Fibroblast of skin of left biceps (primary cell): ENCODE measurements around the gene LMF1.

Experiments used
- DNase-seq, 2 experiments: peaks; one replicate each; pipeline ENCODE4 v3.0.0-alpha.2; 2013; ENCODE audit warnings: low read depth in 2 of 2

Gene LMF1

DNA sequence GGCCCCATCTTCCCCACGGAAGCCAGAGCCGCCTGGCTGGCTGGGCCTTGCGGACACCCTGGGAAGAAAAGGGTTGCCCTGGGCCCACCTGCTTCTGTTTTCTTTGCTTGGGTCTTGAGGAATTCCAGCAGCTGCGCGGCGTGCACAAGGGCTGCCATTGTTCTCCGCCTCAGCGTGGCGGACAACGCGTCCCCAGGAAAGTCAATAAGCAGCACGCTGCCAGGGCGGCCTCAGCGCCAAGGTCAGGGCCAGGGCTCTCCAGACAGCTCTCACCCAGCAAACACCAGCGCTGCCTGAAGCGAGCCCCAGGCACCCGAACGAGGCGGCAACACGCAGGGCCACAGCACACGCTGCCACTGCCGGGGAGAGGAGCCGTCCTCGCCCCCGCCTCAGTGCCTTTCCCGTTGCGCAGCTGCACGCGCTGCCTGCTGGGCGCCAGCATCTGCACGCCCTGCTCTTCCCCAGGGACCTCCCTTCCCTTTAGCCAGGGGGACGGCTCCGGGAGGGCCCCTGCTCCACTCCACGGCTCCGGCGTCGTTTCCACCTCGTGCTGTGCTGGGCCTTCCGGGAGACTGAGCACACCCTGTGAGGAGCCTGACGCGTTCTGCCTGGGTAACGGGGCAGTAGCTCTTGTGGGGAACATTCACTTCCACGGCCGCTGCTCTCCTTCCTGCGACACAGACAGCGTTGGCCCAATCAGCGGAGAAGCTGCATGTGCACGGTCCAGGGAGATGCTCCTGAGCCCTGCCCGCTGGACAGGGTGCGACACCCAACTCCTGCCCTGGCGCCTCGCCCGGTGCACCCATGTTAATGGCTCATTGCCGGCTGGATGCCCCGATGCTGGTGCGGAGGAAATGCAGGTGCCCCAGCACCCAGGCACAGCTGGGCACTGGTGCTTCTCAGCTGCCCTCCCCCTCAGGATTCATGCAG is 57.8 kb downstream of the LMF1 start:
- no peak for DNase-seq

DNA sequence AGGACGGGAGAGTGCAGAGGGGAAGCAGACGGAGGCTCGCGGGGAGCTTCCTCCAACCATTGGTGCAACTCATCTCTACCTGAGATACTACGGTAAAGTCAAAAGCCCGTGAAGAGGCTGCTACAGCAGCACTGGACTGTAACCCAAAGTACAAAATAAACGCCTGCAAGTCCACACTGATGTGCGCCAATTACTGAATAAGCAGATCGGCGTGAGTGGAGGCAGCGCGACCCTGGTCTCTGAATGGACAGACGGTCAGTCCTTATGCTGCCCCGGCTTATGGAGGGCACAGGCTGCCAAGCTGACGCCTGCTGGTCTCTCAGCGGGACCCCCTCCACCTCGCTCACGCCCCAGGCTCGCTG is 58.5 kb downstream of the LMF1 start:
- no peak for DNase-seq

DNA sequence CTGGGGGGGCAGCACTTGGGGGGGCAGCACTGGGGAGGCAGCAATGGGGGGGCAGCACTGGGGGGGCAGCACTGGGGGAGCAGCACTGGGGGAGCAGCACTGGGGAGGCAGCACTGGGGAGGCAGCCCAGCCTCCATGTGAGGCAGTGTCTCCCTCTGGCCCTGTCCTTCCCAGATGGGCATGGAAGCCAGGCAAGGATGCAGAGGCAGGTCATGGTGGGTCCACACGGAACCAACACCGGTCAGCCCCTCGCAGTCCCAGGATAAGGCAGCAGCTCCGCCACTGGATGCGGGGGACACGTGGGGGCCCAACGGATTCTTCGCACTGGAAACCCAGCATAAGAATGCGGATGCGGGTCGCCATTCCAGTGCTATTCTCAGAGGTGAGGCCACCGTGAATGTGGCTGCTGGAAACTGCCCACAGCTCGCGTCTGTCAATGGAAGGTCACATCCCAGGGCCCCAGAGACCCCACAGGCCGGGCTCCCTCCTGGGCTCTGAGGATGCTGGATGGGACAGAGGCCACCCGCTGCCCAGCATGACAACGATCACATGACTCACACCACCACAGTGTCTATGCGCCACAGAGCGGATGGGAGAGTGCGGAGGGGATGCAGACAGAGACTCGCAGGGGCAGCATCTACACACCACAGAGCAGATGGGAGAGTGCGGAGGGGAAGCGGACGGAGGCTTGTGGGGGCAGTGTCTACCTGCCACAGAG is 59.0 kb downstream of the LMF1 start:
- no peak for DNase-seq

DNA sequence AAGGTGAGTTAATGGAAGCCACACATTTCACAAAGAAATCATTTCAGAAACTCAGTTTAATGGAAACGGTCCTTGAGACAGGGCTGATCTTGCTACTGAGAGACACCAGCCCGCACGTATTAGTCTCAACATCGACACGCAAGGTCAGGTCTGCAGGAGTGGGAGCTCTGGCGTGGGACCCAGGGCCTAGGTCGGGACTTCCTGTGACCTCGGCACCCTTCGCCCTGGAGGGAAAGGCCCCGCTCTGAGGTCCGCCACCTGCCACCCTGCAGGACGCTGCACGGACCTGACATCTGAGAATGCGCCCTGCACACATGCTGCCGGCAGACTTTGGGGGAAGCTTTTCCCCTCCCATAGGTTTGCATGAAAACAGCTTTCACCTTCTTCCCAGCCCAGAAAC is 59.7 kb downstream of the LMF1 start:
- DNase-seq, result no peak

DNA sequence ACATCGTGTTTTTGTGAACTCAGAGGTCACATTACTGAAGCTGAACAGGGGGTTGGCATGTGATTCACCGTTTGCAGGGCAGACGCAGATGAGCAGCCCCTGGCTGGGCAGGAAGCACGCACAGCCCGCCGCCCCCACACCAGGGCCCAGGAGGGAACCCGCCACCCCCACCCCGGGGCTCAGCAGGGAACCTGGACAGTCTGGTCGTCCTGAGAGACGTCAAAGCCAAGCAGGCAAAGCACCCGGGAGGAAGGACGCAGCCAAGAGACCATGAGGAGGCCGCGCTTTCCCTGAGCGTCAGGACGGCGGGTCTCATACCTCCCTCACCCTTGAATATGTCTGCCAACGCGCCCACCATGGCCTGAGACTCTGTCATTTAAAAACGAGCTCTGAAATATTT is 60.6 kb downstream of the LMF1 start:
- DNase-seq, result no peak

DNA sequence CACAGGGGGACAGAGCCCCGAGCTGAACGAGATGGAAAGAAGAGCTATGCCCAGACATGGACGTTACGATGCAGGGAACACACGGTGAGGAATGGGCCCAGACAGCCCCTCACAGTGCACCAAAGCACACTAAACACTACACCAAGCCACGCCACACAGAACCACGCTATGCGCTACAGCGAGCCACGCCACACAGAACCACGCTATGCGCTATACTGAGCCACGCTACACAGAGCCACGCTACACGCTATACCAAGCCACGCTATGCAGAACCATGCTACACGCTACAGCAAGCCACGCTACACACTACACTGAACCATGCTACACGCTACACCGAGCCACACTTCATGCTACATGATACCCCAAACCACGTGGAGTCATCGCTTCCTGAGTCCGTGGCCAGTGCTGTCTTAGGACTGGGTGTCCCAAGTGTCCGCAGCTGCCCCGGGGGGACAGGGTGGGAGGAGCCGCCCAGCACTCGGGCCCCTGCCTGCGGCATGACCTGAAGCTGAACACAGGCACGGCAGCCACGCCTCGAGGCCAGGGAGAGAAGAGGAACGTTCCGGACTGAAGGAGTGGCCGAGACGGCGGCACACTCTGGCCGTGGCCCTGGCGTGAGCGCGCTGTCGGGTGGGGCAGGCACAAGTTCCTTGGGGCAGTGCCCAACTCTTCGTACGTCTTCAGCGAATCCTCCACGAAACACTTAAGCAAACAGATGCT is 61.3 kb downstream of the LMF1 start:
- no peak for DNase-seq

DNA sequence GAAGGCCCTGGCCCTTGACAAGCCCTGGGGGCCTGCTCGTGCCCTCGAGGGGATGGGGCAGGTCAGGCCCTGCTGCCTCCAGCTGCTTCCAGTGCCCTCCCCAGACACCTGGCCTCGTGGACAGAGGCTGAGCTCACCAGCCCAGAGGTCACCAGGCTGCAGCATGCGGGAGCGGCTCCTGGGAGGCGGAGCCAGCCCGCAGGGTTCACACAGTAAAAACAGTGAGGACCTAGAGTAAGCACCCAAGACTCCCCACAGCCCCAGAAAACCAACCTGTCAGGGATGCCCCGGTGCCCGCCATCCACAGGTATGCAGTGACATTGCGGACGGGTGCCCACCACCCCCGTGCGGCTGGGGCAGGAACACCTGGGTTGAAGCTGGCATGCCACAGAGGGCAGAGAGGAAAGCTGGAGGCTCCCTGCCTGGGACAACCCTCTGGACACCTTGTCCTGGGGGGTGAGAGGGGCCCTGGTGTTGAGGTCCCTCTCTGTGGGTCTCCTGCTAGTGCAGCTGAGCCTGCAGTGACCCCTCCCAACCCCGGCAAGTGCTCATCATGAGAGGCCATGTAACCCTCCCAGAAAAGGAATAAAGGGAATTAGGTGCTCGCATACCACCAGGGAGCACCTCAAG is 62.1 kb downstream of the LMF1 start:
- DNase-seq, result no peak

DNA sequence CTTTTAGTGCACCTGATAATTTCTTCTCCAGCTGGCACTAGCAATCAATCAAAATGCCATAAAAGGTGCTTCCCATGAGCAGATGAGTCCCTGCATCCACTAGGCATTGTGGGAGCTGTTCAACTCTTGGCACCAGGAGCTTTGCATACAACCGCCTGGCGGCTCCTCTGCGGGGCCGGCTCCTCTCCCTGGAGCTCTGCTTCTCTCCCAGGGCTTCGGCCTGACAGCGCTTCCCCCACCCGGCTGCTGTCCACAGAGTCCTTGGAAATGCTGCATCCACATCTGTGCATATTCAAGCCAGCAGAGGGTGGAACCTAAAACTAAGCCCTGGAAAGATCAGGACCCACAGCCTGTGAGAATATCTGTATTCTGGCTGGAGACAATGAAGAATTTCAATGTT is 62.9 kb downstream of the LMF1 start:
- no peak for DNase-seq

DNA sequence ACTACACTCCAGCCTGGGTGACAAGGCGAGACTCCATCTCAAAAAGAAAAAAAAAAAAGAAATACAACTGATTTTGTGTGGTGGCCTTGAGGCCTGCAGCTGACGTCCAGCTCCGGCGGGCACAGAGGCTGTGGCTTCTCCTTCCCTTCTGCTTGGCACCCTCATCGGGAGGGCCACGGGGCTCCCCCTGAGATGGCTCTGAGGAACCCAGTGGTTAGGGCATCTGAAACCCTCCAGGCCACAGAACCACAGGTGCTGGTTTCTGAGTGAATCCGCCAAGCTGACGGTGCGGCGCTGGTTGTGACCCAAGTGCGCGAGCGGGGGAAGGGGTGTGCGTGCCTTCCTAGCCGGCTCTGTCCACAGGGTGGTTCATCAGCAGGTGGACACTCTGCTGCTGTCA is 63.4 kb downstream of the LMF1 start:
- no peak for DNase-seq

DNA sequence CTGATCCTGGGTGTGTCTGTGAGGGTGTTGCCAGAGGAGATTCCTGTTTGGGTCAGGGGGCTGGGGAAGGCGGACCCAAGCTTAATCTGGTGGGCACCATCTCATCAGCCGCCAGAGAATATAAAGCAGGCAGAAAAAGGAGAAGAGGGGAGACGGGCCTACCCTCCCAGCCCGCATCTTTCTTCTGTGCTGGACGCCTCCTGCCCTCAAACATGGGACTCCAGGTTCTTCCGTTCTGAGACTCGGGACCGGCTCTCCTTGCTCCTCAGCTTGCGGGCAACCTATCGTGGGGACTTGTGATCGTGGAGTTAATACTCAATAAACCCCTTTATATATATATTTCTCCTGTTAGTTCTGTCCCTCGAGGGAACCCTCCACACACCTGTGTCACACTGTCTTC is 64.5 kb downstream of the LMF1 start:
- no peak for DNase-seq

DNA sequence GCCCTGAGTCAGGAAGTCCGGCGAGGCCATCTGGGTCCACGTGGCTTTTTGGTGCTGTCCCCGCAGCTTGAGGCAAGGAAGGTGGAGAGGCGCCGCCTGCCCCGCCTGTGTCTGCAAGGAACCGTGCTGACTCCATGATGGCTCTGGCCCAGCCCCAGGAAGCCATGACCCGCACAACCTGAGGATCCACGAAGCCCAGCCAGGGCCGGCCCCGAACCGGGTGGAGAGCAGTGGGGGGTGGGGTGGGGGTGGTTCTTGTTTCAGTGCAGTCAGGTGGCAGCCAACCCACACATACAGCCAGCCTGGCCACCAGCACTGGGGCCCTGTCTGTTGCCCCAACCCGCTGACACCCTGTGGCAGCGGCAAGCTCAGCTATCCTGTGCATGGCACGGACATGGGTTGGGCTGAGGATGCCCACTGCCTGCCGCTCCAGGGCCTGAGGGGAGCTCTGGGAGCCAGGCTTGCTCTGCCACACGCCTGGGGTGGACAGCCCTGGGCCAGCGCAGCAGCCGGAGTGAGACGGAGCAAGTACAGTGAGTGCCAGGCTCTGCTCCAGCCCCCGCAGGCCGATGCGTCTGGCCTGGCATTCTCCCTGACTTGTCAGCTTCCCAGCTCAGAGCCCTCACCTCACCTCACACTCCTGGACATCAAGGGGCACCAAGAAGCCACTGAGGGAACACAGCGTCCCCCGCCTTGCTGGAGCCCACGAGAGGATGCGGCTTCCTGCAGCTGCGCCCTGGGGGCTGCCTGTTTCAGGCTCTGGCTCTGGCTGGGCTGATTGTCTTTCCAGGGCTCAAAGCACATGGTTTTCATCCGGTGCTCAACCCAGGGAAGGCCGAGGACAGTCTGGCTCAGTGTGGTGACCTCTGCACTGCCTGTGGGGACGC is 68.8 kb downstream of the LMF1 start:
- DNase-seq, result no peak

DNA sequence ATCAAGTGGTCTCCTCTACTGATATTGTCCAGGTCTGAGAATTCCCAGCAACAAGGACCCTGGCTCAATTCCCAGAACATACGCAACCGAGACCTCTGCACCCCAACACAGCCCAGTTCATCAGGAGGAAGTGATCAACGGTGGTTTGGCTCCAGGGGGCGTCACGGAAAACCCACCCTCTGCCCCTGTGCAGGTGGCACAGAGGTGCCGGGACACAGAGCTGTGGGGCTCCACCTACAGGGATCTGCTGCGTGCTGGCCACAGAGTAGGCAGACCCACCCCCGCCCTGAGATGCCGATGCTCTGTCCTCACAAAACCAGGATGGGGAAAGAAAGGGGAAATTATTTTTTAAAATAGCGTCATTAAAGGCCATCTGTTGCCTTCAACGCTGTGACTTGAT is 69.6 kb downstream of the LMF1 start:
- DNase-seq, result no peak

DNA sequence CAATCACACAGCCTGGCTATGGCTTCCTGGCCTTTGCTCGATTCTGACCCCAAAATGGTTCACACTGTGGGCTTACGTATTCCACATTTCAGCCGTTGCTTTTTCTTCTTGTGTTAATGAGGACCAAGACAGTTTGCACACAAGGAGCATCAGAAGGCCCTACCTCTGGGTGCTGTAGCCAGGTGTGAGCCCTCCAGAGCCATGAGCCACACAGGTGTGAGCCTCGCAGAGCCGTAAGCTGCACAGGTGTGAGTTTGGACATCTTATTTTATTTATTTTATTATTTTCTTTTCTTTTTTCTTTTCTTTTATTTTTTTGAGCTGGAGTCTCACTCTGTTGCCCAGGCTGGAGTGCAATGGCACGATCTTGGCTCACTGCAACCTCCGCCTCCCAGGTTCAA is 70.6 kb downstream of the LMF1 start:
- DNase-seq, result no peak

DNA sequence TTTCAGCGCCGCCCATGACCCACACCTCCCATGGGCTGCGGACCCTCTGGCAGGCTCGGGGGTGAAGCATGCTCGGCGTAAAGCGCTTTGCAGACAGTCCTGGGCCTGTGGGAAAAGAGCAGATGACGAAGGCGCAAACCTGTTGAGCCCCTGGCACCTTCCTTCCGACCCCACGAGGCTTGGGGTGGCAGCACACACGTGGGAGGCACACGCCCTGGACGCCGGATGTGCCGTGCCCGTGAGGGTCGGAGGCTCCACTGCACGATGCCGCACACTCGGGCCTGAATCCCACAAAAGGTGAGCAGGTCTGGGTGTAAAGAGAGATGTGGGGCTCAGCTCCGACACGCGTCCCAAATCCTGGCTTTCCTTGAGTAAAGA is 71.1 kb downstream of the LMF1 start:
- DNase-seq, result no peak

DNA sequence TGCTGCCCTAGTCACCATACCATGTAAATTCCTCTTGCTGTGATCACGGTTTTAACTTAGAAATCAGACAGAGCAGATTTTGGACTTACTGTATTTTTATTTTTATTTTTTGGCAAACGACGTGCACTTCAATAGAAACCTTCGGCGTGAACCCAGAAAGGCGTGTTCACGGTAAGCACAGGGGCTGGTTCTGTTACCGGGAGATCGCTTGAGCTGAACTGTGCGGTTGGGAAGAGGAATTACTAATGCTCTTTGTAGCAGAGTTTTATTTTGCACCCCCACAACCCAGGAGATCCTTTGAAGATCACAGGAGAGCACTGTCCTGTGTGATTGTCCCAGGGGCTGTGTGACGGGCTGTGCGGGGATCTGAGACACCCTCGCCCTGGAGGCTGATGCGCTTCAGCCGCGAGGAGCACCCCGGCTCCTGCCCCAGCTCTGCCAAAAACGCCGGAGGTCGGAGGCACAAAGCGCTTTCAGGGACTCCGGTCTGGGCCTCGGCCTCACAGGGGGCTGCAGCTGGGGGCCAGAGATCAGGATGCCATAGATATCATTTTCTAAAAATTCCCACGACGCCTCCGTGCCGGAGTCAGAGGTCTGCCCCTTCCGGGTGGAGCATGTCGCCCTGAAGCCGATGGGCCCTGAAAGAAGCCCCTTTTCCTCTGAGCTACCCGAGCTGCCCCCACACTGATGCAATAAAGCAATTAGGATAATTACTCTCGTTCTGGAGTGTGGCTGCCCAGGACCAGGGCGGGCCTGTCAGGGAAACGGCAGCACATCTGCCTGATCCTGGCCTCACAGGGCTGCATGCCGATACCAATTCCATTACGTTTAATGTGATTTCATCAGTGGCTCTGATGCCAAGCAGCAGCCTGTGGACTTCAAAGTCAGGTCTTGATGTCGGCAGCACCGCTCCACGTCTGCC is 71.8 kb downstream of the LMF1 start:
- no peak for DNase-seq

DNA sequence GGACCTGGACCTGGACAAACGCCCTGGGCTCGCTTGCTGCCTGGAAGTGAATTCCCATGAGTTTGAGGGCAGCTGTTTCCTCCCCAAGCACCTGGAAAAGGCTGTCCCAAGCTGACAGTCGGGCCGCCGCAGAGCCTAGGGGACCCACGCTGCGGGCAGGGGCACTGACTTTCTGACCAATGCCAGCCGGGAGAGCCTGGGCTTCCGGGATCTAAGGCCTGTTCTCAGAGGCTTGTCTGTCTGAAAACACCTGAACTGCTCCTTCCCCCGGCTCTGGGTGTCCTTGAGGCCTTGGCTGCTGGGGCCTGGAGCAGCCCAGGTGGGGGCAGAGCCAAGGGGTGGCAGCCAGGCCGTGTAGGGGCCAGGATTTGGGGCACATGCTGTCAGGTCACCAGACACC is 72.6 kb downstream of the LMF1 start:
- no peak for DNase-seq

DNA sequence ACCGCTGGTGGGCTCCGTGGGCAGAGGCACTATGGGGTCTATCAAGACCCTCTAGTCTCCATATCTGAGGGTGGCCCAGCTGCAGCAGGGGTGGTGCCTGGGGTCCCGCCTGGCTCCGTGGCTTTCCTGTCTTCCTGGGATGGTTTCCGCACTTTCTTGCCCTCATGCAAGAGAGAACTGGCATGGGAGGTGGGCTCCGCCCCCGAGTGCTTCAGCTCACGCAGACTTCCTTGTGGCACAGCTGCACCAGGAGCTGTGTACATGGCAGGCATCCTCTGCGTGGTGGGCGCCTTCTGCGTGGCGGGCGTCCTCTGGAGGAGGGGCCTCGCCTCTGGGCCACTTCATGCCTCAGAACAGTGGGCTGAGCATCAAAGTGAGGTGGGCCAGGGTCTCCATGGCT is 73.1 kb downstream of the LMF1 start:
- DNase-seq, result no peak

DNA sequence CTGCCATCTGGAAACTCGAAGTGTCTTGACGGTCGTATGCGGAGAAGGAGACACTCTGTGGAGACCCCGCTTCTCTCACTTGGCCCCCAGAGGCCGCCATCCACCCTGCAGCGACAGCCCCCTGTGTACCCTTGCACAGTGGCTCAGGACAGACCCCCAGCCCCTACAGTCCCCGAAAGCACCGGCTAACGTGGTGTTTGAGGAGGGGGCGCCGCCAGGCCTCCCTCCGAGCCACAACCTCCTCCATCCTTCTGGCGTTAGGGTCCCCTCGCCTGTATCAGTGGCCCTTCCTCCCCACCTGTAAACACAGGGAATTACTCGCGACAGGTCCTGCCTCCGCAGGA is 73.6 kb downstream of the LMF1 start:
- no peak for DNase-seq

DNA sequence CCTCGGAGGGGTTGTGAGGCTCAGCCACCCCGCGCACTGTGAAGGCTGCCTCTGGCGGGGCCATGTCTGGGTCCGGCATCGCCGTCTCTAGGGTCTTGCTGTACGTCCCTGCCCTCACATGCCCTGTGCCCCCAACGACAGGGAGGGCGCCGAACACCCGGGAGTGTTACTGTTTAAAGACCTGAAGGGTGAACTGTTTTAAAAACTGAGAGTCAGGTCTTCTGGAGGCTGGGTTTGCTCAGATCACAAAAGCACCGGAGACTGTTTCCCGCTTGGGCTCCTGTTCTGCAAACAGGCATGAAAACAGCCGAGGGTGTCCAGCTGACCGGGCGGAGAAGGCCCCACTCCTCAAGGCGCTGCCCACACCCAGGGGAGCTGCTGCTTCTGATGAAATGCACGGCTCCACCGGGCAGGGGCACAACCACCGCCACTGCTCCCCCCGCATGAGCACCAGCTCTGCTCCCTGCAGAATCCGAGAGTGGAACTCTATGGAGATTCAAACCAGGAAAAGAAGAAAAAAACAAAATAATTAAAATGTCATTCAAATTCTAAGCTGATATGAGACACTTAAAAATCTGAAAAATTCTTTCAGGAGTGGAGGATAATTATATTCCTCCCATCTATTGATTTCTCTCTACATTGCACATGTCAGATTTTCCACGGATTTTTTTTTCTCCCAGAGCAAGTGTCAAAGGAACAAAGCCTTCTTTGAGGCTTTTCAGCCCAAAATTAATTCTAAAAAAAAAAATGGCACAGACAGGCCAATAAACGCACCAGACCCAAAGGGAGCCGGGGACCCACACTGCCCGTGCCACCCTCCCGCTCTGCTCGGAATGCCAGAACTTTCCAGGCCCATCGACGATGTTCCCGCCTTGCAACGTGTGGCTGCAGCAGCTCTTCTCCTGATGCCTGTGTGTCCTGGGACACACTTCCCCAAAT is 74.3 kb downstream of the LMF1 start:
- DNase-seq, result no peak
